Measurements from ENCODE around the gene RBMS3. TPM values are rescaled to one million over a fixed set of nuclear protein-coding genes. Genes with fewer than 3 reads are reported as not detected.

Gene RBMS3
- total RNA-seq, 1 experiment from 2014 or later: 0.42 TPM

DNA sequence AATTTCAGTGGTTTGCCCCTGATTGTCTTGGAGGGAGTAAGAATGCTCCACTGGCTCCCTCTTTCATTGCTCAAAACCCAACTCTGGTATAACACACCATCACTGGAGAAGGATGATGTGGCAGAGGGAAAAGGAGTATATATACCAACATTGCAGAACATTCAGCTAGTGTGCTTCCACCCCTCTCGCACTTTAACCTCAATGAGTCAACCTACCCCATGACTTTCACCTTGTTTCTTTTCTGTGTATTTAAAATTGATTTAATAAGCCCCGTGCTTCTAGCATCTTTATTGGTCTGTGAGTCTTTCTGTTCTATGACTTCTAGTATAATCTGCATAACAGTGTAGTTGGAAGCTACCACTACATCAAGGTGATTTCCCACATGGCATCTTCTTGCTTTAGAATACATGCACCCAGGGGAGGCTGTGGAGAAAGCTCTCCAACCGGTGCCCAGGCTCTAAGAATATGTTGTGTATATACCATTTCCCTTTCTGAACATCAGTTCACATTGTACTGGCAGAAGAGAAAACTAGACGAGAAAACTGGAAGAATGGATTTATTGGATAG lies 730.4 kb downstream of the RBMS3 start:
- no peak overlapping the region for H3K27ac ChIP-seq (ENCODE audit: low read depth, low read length)
- no peaks in the 10 kb centered on the region for H3K79me2 ChIP-seq (ENCODE audit: insufficient read depth, low read length)
- no peak overlapping the region for H3K4me3 ChIP-seq (replicated peaks in 1 of 2; ENCODE audit: low read depth in 1 of 2, low read length in 2 of 2)
- POLR2A ChIA-PET: no interaction called here
- H3K4me2 ChIP-seq (ENCODE audit: low read length): no peak overlapping the region
- no peaks in the 10 kb centered on the region for H3K36me3 ChIP-seq (ENCODE audit: control insufficient read depth in 1 of 2, insufficient read depth in 2 of 2, low read length in 2 of 2)
- no peaks in the 10 kb centered on the region for H3K9me2 ChIP-seq (ENCODE audit: insufficient read depth)
- no TSS peak for BruUV-seq (replicated peaks)
- CTCF ChIA-PET: interaction anchor here (4.6 kb wide), 1 partner anchor 187 kb away, joined by 41 read pairs; no protein-coding TSS in a partner anchor
- RAD21 ChIA-PET (ENCODE audit: low non-redundant PET in 1 of 2, low total read pairs in 2 of 2, uncharacterized antibody in 2 of 2, unreplicated experiment in 2 of 2): no interaction called here
- H2AFZ ChIP-seq (ENCODE audit: low read depth, low read length, poor library complexity, severe bottlenecking): no peak overlapping the region
- ATAC-seq (no peak), DNase-seq (ENCODE audit: low read depth, low spot score) (no peak)
- H3K4me1 ChIP-seq (ENCODE audit: control insufficient read depth in 1 of 2, insufficient read depth in 2 of 2, low read length in 2 of 2): peaks cover 3 to 5% of the 10 kb centered on the region in 2 experiments; a peak in 2 of 4 replicates
- H3K9me3 ChIP-seq (ENCODE audit: control insufficient read depth in 1 of 2, insufficient read depth in 1 of 2, low read depth in 1 of 2, low read length in 2 of 2): no peaks in the 10 kb centered on the region
- no peak overlapping the region for H3K9ac ChIP-seq (ENCODE audit: low read length)
- H4K20me1 ChIP-seq (ENCODE audit: insufficient read depth): no peaks in the 10 kb centered on the region
- no peaks in the 10 kb centered on the region for H3K27me3 ChIP-seq (ENCODE audit: insufficient read depth, low read length)
- intact Hi-C loops (cut with micrococcal nuclease): loop anchor here (5.0 kb wide), 1 partner anchor 1121 kb away; no protein-coding TSS in a partner anchor
- no peak for TF ChIP-seq RAD21 (IDR thresholded peaks at IDR 0.05; ENCODE audit: low read depth)
- no peak for TF ChIP-seq EZH2 (IDR thresholded peaks at IDR 0.05)
- TF ChIP-seq POLR2AphosphoS5 (IDR thresholded peaks at IDR 0.05; ENCODE audit: low read depth, low read length): no peak
- TF ChIP-seq, protein P1, sequence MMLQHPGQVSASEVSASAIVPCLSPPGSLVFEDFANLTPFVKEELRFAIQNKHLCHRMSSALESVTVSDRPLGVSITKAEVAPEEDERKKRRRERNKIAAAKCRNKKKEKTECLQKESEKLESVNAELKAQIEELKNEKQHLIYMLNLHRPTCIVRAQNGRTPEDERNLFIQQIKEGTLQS (IDR thresholded peaks at IDR 0.05): no peak
- TF ChIP-seq CEBPB (IDR thresholded peaks at IDR 0.05; ENCODE audit: low read depth): no peak
- TF ChIP-seq, protein P2, sequence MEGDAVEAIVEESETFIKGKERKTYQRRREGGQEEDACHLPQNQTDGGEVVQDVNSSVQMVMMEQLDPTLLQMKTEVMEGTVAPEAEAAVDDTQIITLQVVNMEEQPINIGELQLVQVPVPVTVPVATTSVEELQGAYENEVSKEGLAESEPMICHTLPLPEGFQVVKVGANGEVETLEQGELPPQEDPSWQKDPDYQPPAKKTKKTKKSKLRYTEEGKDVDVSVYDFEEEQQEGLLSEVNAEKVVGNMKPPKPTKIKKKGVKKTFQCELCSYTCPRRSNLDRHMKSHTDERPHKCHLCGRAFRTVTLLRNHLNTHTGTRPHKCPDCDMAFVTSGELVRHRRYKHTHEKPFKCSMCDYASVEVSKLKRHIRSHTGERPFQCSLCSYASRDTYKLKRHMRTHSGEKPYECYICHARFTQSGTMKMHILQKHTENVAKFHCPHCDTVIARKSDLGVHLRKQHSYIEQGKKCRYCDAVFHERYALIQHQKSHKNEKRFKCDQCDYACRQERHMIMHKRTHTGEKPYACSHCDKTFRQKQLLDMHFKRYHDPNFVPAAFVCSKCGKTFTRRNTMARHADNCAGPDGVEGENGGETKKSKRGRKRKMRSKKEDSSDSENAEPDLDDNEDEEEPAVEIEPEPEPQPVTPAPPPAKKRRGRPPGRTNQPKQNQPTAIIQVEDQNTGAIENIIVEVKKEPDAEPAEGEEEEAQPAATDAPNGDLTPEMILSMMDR (IDR thresholded peaks at IDR 0.05 in 2 of 3, conservative IDR thresholded peaks at IDR 0.05 in 1 of 3; ENCODE audit: borderline replicate concordance in 1 of 3, insufficient read depth in 1 of 3, low read depth in 2 of 3, low read length in 2 of 3): no peak
- TF ChIP-seq REST (IDR thresholded peaks at IDR 0.05; ENCODE audit: low read depth): no peak
- no peak for TF ChIP-seq ELF1 (IDR thresholded peaks at IDR 0.05; ENCODE audit: borderline replicate concordance, low read depth)
- no peak for TF ChIP-seq JUND (IDR thresholded peaks at IDR 0.05)
- TF ChIP-seq SP1 (IDR thresholded peaks at IDR 0.05; ENCODE audit: low read depth): no peak
- no peak for TF ChIP-seq FOSL1 (IDR thresholded peaks at IDR 0.05; ENCODE audit: low read depth)
- TF ChIP-seq EZH2phosphoT487 (IDR thresholded peaks at IDR 0.05; ENCODE audit: borderline replicate concordance): no peak
- TF ChIP-seq SIN3A (IDR thresholded peaks at IDR 0.05; ENCODE audit: low read depth): no peak
- TF ChIP-seq SRF (IDR thresholded peaks at IDR 0.05; ENCODE audit: low read depth): no peak
- TF ChIP-seq CBX3 (IDR thresholded peaks at IDR 0.05; ENCODE audit: low read depth): no peak

Data from HCT116 (cell line).